K562 (cell line): ENCODE results near the gene AGPAT3. TPM values are rescaled to one million over a fixed set of nuclear protein-coding genes. Genes with fewer than 3 reads are reported as not detected.

Experiments
- ATAC-seq: fragments of 200-7000 bp; cut with Tn5 transposase; 3 replicates; pipeline ENCODE4 v1.9.1; 2020; ENCODE audit warnings: moderate library complexity
- BruUV-seq: library from RNA; stranded (reverse); fragments of 400-500 nt; replicated peaks from 2 replicates; lab custom pipeline; 2021; lab: Mats Ljungman, UMichigan
- CTCF ChIA-PET: fragments of 300-600 bp; formaldehyde crosslinking; extraction: SDS; loops from one replicate; lab custom pipeline; 2021; ENCODE audit warnings: low intra/inter-chr PET ratio; lab: Yijun Ruan, JAX
- POLR2A ChIA-PET: fragments of 300-600, 350-650 bp; sonication (Branson Sonifier 250); formaldehyde crosslinking; extraction: SDS; loops from one replicate; lab custom pipeline; 2021; ENCODE audit warnings: antibody characterized with exemption, inconsistent platforms; lab: Yijun Ruan, JAX
- DNase-seq, 4 experiments: peaks; one replicate each; pipeline versions ENCODE4 v3.0.0 to v3.0.0-alpha.2; 2011 to 2018; ENCODE audit warnings: low spot score in 3 of 4, mixed read lengths in 3 of 4; ENCODE audit errors: extremely low read depth in 1 of 4
- FAIRE-seq: peaks from 2 replicates; lab custom pipeline; 2011; peaks lifted over from hg19 to GRCh38; lab: Jason Lieb, UNC
- H2AFZ ChIP-seq: 2 replicates; pipeline ENCODE4 v1.6.0; 2011; ENCODE audit warnings: low read depth, low read length, control low read depth, inconsistent platforms
- H3K27ac ChIP-seq: fragments of 200-600 bp; 3 replicates; pipeline ENCODE4 v1.8.0; 2011; ENCODE audit warnings: low read depth, mild to moderate bottlenecking, control low read depth, inconsistent platforms, low read length, moderate library complexity, mixed read lengths; ENCODE audit errors: extremely low read depth
- H3K27me3 ChIP-seq, 2 experiments: fragments of 300-600 bp in 1 of 2; 2 replicates in 1 of 2; 3 replicates in 1 of 2; pipeline versions ENCODE4 v1.6.0 to v1.8.0; 2011; ENCODE audit warnings: inconsistent platforms in 2 of 2, low read length in 2 of 2, mild to moderate bottlenecking in 1 of 2, mixed read lengths in 1 of 2, moderate library complexity in 1 of 2; ENCODE audit not compliant: control insufficient read depth in 2 of 2, insufficient read depth in 2 of 2
- H3K36me3 ChIP-seq: fragments of 300-600 bp; 3 replicates; pipeline ENCODE4 v1.8.0; 2011; ENCODE audit warnings: mild to moderate bottlenecking, low read length, inconsistent platforms; ENCODE audit not compliant: control insufficient read depth, insufficient read depth
- H3K4me1 ChIP-seq, 2 experiments: fragments of 200-600 bp in 1 of 2; replicated peaks in 1 of 2; 2 replicates in 1 of 2; 3 replicates in 1 of 2; pipeline versions ENCODE4 v1.5.1 to v1.8.0; 2011; ENCODE audit warnings: inconsistent platforms in 2 of 2, low read length in 2 of 2, mild to moderate bottlenecking in 1 of 2, mixed read lengths in 1 of 2, moderate library complexity in 1 of 2; ENCODE audit not compliant: control insufficient read depth in 2 of 2, insufficient read depth in 2 of 2
- H3K4me2 ChIP-seq: 2 replicates; pipeline ENCODE4 v1.6.1; 2011; ENCODE audit warnings: low read length, control low read depth, inconsistent platforms, mixed read lengths; ENCODE audit not compliant: insufficient read depth
- H3K4me3 ChIP-seq: fragments of 200-600 bp; sonication (generic), shearing (Covaris generic); 2 replicates; pipeline ENCODE4 v1.5.1; 2016; ENCODE audit warnings: control low read depth, inconsistent platforms
- H3K79me2 ChIP-seq: fragments of 200-600 bp; 3 replicates; pipeline ENCODE4 v1.8.0; 2011; ENCODE audit warnings: low read length, inconsistent platforms; ENCODE audit not compliant: control insufficient read depth, insufficient read depth
- H3K9ac ChIP-seq, 2 experiments: 2 replicates each; pipeline versions ENCODE4 v1.6.0 to v1.6.1; 2011; ENCODE audit warnings: low read depth in 2 of 2, low read length in 2 of 2, control low read depth in 1 of 2, inconsistent platforms in 1 of 2, mild to moderate bottlenecking in 1 of 2, mixed read lengths in 1 of 2; ENCODE audit not compliant: insufficient read depth in 1 of 2
- H3K9me1 ChIP-seq: one replicate; pipeline ENCODE4 v1.6.0; 2011; ENCODE audit warnings: inconsistent platforms, mild to moderate bottlenecking, low read length, moderate library complexity; ENCODE audit not compliant: control insufficient read depth, insufficient read depth
- H3K9me3 ChIP-seq: replicated peaks from 2 replicates; pipeline ENCODE4 v1.5.1; 2011; ENCODE audit warnings: low read depth, low read length, inconsistent platforms; ENCODE audit not compliant: control insufficient read depth, insufficient read depth
- H4K20me1 ChIP-seq: replicated peaks from 2 replicates; pipeline ENCODE4 v1.6.1; 2011; ENCODE audit warnings: low read length, inconsistent platforms, mixed read lengths; ENCODE audit not compliant: control insufficient read depth, insufficient read depth
- C11orf30 ChIP-seq: fragments of 450-650 bp; IDR thresholded peaks from 2 replicates; pipeline ENCODE4 v1.6.1; 2016; ENCODE audit warnings: low read depth, mild to moderate bottlenecking
- CHCHD3 ChIP-seq: fragments of 250-450 bp; sonication (Bioruptor Pico); IDR thresholded peaks from 2 replicates; pipeline ENCODE4 v2.1.2; 2022; ENCODE audit warnings: mild to moderate bottlenecking
- COPS2 ChIP-seq: fragments of 450-650 bp; conservative IDR thresholded peaks from 2 replicates; pipeline ENCODE4 v1.6.1; 2016; ENCODE audit warnings: mild to moderate bottlenecking, moderate library complexity
- CUX1 ChIP-seq: fragments of 200-800 bp; sonication (Bioruptor generic); IDR thresholded peaks from 2 replicates; pipeline ENCODE4 v1.6.1; 2016; ENCODE audit warnings: missing genetic modification characterization, missing compliant biosample characterization
- EGR1 ChIP-seq: fragments of 450-650 bp; conservative IDR thresholded peaks from 2 replicates; pipeline ENCODE4 v1.6.1; 2017; ENCODE audit warnings: mild to moderate bottlenecking
- EP400 ChIP-seq: fragments of 450-650 bp; IDR thresholded peaks from 2 replicates; pipeline ENCODE4 v1.6.1; 2017; ENCODE audit warnings: antibody characterized with exemption, mild to moderate bottlenecking, moderate library complexity
- FOSL1 ChIP-seq: fragments of 200-800 bp; sonication (Bioruptor generic); conservative IDR thresholded peaks from 2 replicates; pipeline ENCODE4 v1.6.1; 2016; ENCODE audit warnings: missing genetic modification characterization, missing compliant biosample characterization
- GABPB1 ChIP-seq: sonication (generic); formaldehyde crosslinking; IDR thresholded peaks from 2 replicates; pipeline ENCODE4 v1.8.0; 2022; ENCODE audit warnings: mild to moderate bottlenecking, missing genetic modification reagents
- MBD1 ChIP-seq: fragments of 250-450 bp; sonication (Bioruptor Pico); IDR thresholded peaks from 2 replicates; pipeline ENCODE4 v1.8.0; 2022; ENCODE audit warnings: inconsistent platforms
- MECOM ChIP-seq: fragments of 250-450 bp; sonication (Bioruptor Pico); IDR thresholded peaks from 2 replicates; pipeline ENCODE4 v1.8.0; 2022; ENCODE audit warnings: inconsistent platforms
- PHF8 ChIP-seq: fragments of 200-600 bp; sonication (generic); IDR thresholded peaks from 2 replicates; pipeline ENCODE4 v1.6.1; 2012; ENCODE audit warnings: mixed run types, mild to moderate bottlenecking, inconsistent platforms, low read length, moderate library complexity, borderline replicate concordance
- RBM25 ChIP-seq: fragments of 200-400 bp; formaldehyde crosslinking; IDR thresholded peaks from 2 replicates; pipeline ENCODE4 v1.6.1; 2018; ENCODE audit warnings: low read length, low read depth, moderate library complexity; ENCODE audit not compliant: severe bottlenecking
- SMARCA4 ChIP-seq: fragments of 450-650 bp; IDR thresholded peaks from 2 replicates; pipeline ENCODE4 v1.6.1; 2016
- SRSF9 ChIP-seq: fragments of 200-400 bp; formaldehyde crosslinking; IDR thresholded peaks from 2 replicates; pipeline ENCODE4 v1.6.1; 2017; ENCODE audit warnings: low read depth, low read length, borderline replicate concordance
- TAL1 ChIP-seq: fragments of 450-650 bp; IDR thresholded peaks from 2 replicates; pipeline ENCODE4 v1.6.1; 2016; ENCODE audit warnings: mild to moderate bottlenecking
- ZKSCAN1 ChIP-seq: fragments of 150-350 bp; IDR thresholded peaks from 2 replicates; pipeline ENCODE4 v1.6.1; 2016; ENCODE audit warnings: low read depth, low read length
- ZNF384 ChIP-seq: IDR thresholded peaks from 2 replicates; pipeline ENCODE4 v1.6.1; 2012; ENCODE audit warnings: low read depth, low read length, improper control_type of control experiment
- WGBS: fragments of 100-300 bp; shearing (Covaris generic); methylation state at CpG from one replicate; pipeline ENCODE4 v1.1.6; 2016; ENCODE audit warnings: low coverage, mixed read lengths; ENCODE audit not compliant: insufficient coverage; ENCODE audit errors: missing lambda C conversion rate; 5-methylcytosine and 5-hydroxymethylcytosine counted together
- in situ Hi-C: fragments of 300-500 bp; cut with MboI; formaldehyde crosslinking; loops from 4 replicates; pipeline ENCODE4 v1.15.0; 2018; ENCODE audit warnings: inconsistent platforms, mixed read lengths
- intact Hi-C: fragments of 100-400 bp; cut with micrococcal nuclease; formaldehyde crosslinking; loops from 2 replicates; pipeline ENCODE4 v1.14.2; 2022
- polyA plus RNA-seq, 8 experiments: library from polyadenylated mRNA; depleted of rRNA in 4 of 8; stranded (reverse) in 5 of 8; unstranded in 3 of 8; fragments of >200 nt; fragmentation: Nextera tagmentation in 2 of 8; fragmentation: Illumina TruSeq in 1 of 8; extraction: Ambion mirVana in 2 of 8; extraction: Trizol in 1 of 8; gene quantifications; 2 replicates each; pipeline versions ENCODE4 v1.2.1 to v1.2.3, GENCODE V29; 2011 to 2014; ENCODE audit warnings: inconsistent platforms in 1 of 8, missing spikeins in 1 of 8
- total RNA-seq, 7 experiments: library from RNA; depleted of rRNA in 6 of 7; stranded (reverse); fragments of >200 nt in 6 of 7; fragmentation: Illumina TruSeq in 2 of 7; extraction: Trizol in 2 of 7; gene quantifications; 2 replicates each; pipeline versions ENCODE4 v1.2.1 to v1.2.3, GENCODE V29; 2011 to 2021; ENCODE audit warnings: low replicate concordance in 1 of 7

AGPAT3 gene
- total and polyA plus RNA-seq, 9 of the 15 experiments (the other 6 are each of a cell fraction or from before 2014, with no cell fraction given): 1.5 to 88.4 (median 35.7) TPM

- FAIRE-seq (peak; percentile 91), ATAC-seq (peak; percentile 79), DNase-seq (peak; percentile 45 to 68 (median 56))
- peaks cover 13% of the 10 kb centered on the region; the same call in 2 of the 3 replicates for H3K36me3 ChIP-seq
- peak overlapping the region in 1 of 2 experiments; percentile 42; a peak in 1 of 4 replicates for H3K9ac ChIP-seq
- peaks cover 19% of the 10 kb centered on the region for H3K79me2 ChIP-seq
- H3K4me1 ChIP-seq: peaks cover 11 to 49% of the 10 kb centered on the region in 2 experiments; a peak in 4 of 5 replicates
- CTCF ChIA-PET: no interaction called here
- BruUV-seq: no TSS peak
- POLR2A ChIA-PET: interaction anchor here (0.7 kb wide), 2 partner anchors 123 to 221 kb away, joined by 3 to 4 read pairs; no protein-coding TSS in a partner anchor
- no peak overlapping the region for H2AFZ ChIP-seq
- no peak overlapping the region for H3K4me2 ChIP-seq
- H3K4me3 ChIP-seq: no peak overlapping the region
- peaks cover 35% of the 10 kb centered on the region for H4K20me1 ChIP-seq
- no peak overlapping the region for H3K27ac ChIP-seq
- intact Hi-C loops: no loop called here
- H3K9me1 ChIP-seq: peaks cover 2% of the 10 kb centered on the region
- in situ Hi-C loops: no loop called here
- H3K27me3 ChIP-seq: no peaks in the 10 kb centered on the region
- 48% methylated on average over 6 of the region's 6 CpGs for WGBS
- H3K9me3 ChIP-seq: no peaks in the 10 kb centered on the region
- no peak for TF ChIP-seq EGR1
- TF ChIP-seq FOSL1 (tag): no peak
- no peak for TF ChIP-seq SRSF9
- TF ChIP-seq RBM25: no peak
- no peak for TF ChIP-seq MBD1 (CRISPR knock-in tag)
- TF ChIP-seq C11orf30: no peak
- TF ChIP-seq GABPB1 (CRISPR knock-in tag): no peak
- TF ChIP-seq CHCHD3 (CRISPR knock-in tag): no peak
- TF ChIP-seq TAL1: peak; percentile 68
- no peak for TF ChIP-seq ZNF384
- no peak for TF ChIP-seq MECOM (CRISPR knock-in tag)
- TF ChIP-seq CUX1 (CRISPR knock-in tag): no peak
- TF ChIP-seq ZKSCAN1: no peak
- no peak for TF ChIP-seq EP400
- TF ChIP-seq COPS2: no peak
- no peak for TF ChIP-seq PHF8
- TF ChIP-seq SMARCA4: 0 out of 2 replicates have a peak, but pooled peaks have one; percentile 18
Observed at GRCh38 chr21:43948740-43949498, 83.9 kb downstream of the AGPAT3 start.
